ENCODE results near the gene ARMC6. TPM values are rescaled to one million over a fixed set of nuclear protein-coding genes. Genes with fewer than 3 reads are reported as not detected.

ARMC6 gene
- total RNA-seq, 4 donors from 2014 or later, result 11.3 to 41.0 (median 21.9) TPM

DNA sequence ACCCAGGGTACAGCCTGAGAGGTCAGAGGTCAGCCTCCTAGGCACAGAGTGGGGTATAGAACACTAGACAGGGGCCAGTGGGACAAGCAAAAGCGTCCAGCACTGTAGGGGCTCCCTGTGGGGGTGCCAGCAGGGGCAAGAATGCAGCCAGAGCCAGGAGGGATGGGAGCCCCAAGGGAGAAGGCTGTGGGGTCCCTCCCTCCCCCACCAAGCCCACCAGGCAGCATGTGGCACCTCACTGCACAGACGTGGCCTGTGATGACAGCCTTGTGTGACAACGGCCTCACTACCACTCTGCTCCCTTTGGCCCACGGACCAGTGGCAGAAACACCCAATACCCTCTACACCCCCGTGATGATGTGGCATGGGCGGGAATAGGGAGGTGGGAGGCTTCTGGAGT, 10.1 kb downstream of the ARMC6 start:
- H3K4me3 ChIP-seq (ENCODE audit: low read depth, poor library complexity, severe bottlenecking), result no peak overlapping the region
- intact Hi-C loops (cut with DNase I; ENCODE audit: low total_unique reads), result no loop called here
- no peak for DNase-seq (ENCODE audit: low spot score in 2 of 2)
- 87 to 92% methylated on average over 6 of the region's 6 CpGs for WGBS, 2 donors
- no peak for TF ChIP-seq POLR2A (IDR thresholded peaks at IDR 0.05)
- TF ChIP-seq, protein P1, sequence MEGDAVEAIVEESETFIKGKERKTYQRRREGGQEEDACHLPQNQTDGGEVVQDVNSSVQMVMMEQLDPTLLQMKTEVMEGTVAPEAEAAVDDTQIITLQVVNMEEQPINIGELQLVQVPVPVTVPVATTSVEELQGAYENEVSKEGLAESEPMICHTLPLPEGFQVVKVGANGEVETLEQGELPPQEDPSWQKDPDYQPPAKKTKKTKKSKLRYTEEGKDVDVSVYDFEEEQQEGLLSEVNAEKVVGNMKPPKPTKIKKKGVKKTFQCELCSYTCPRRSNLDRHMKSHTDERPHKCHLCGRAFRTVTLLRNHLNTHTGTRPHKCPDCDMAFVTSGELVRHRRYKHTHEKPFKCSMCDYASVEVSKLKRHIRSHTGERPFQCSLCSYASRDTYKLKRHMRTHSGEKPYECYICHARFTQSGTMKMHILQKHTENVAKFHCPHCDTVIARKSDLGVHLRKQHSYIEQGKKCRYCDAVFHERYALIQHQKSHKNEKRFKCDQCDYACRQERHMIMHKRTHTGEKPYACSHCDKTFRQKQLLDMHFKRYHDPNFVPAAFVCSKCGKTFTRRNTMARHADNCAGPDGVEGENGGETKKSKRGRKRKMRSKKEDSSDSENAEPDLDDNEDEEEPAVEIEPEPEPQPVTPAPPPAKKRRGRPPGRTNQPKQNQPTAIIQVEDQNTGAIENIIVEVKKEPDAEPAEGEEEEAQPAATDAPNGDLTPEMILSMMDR (IDR thresholded peaks at IDR 0.05), result no peak

- no peak overlapping the region for H3K4me3 ChIP-seq (ENCODE audit: low read depth, poor library complexity, severe bottlenecking)
- intact Hi-C loops (cut with DNase I; ENCODE audit: low total_unique reads), result no loop called here
- 76 to 93% methylated on average over 3 to 6 of the region's 6 CpGs for WGBS, 2 donors
- DNase-seq (ENCODE audit: low spot score in 2 of 2), result no peak
- TF ChIP-seq POLR2A (IDR thresholded peaks at IDR 0.05), result no peak
- TF ChIP-seq, protein P1 (IDR thresholded peaks at IDR 0.05), result no peak
These were observed 10.5 kb downstream of the ARMC6 start for GRCh38 chr19:19043881-19044280.

- no peak overlapping the region for H3K4me3 ChIP-seq (ENCODE audit: low read depth, poor library complexity, severe bottlenecking)
- DNase-seq (ENCODE audit: low spot score in 2 of 2), result no peak
- intact Hi-C loops (cut with DNase I; ENCODE audit: low total_unique reads), result no loop called here
- 94 to 96% methylated on average over 2 of the region's 2 CpGs for whole genome bisulfite sequencing, 2 donors
- TF ChIP-seq, protein P1 (IDR thresholded peaks at IDR 0.05), result no peak
- TF ChIP-seq POLR2A (IDR thresholded peaks at IDR 0.05), result no peak
These were observed 16.0 kb downstream of the ARMC6 start for GRCh38 chr19:19049406-19049805.

DNA sequence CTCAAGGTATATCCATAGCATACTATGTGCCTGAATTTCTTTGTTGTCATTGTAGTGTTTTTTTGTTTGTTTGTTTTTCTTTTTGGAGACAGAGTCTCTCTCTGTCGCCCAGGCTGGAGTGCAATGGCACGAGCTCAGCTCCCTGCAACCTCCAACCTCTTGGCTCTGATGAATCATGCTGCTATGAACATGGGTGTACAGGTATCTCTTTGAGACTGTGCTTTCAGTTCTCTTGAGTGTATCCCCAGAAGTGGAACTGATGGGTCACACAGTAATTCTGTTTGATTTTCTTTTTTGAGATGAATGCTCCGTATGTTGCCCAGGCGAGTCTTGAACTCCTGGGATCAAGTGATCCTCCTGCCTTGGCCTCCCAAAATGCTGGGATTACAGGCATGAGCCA, 16.7 kb downstream of the ARMC6 start:
- intact Hi-C loops (cut with DNase I; ENCODE audit: low total_unique reads), result no loop called here
- no peak overlapping the region for H3K4me3 ChIP-seq (ENCODE audit: low read depth, poor library complexity, severe bottlenecking)
- DNase-seq (ENCODE audit: low spot score in 2 of 2), result no peak
- TF ChIP-seq, protein P1 (IDR thresholded peaks at IDR 0.05), result no peak
- no peak for TF ChIP-seq POLR2A (IDR thresholded peaks at IDR 0.05)
- WGBS, 2 donors, result 92 to 95% methylated on average over 4 of the region's 4 CpGs

DNA sequence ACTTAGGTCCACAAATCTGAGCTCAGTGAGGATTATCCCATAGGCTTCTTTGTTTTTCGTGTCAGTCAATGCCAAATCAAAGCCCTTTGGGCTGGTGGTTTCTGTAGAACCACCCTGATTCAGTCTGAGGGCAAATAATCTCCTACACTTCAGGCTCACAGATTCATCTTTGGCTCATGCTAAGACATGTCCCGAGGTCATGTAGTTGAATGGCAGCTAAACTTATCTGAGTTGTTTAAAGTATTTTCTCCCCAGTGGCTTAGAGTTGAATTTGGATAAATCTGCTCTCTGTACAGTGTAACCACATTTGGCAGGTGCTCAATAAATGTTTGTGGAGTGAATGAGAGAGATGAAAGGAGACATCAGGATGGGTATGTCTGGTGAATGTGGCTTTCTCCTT, 17.3 kb downstream of the ARMC6 start:
- intact Hi-C loops (cut with DNase I; ENCODE audit: low total_unique reads), result no loop called here
- H3K4me3 ChIP-seq (ENCODE audit: low read depth, poor library complexity, severe bottlenecking), result no peak overlapping the region
- 64 to 83% methylated on average over 2 of the region's 2 CpGs for WGBS, 2 donors
- no peak for DNase-seq (ENCODE audit: low spot score in 2 of 2)
- no peak for TF ChIP-seq POLR2A (IDR thresholded peaks at IDR 0.05)
- TF ChIP-seq, protein P1 (IDR thresholded peaks at IDR 0.05), result no peak

DNA sequence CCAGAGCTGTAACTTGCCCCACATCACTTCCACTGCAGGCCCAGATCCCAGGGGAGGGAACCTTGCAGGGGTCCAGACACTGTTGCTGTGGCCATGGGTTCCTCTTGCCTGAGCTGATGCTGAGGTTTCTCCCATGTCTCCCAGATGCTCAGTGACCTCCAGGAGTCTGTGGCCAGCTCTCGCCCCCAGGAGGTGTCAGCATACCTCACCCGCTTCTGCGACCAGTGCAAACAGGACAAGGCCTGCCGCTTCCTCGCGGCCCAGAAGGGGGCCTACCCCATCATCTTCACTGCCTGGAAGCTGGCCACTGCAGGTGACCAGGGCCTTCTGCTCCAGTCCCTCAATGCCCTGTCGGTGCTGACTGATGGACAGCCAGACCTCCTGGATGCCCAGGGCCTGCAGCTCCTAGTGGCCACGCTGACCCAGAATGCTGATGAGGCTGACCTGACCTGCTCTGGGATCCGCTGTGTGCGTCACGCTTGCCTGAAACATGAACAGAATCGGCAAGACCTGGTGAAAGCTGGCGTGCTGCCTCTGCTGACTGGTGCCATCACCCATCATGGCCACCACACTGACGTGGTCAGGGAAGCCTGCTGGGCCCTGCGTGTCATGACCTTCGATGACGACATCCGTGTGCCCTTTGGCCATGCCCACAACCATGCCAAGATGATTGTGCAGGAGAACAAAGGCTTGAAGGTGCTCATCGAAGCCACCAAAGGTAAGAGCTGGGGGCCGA, 18.2 kb downstream of the ARMC6 start:
- DNase-seq (ENCODE audit: low spot score in 2 of 2), result no peak
- no peak overlapping the region for H3K4me3 ChIP-seq (ENCODE audit: low read depth, poor library complexity, severe bottlenecking)
- no peak for TF ChIP-seq POLR2A (IDR thresholded peaks at IDR 0.05)
- TF ChIP-seq, protein P1 (IDR thresholded peaks at IDR 0.05), result no peak
- intact Hi-C loops (cut with DNase I; ENCODE audit: low total_unique reads), result no loop called here
- WGBS, 2 donors, result 91 to 95% methylated on average over 19 to 20 of the region's 20 CpGs
